HG02943 (cell line): Measurements from ENCODE around the gene DTX1.

Source experiments
- ATAC-seq: cut with Tn5 transposase; IDR thresholded peaks from one replicate; pipeline ENCODE4 v1.9.1; 2021; ENCODE audit warnings: mild to moderate bottlenecking, low read depth, moderate library complexity; ENCODE audit not compliant: unreplicated experiment

Gene DTX1

GRCh38 chr12:113054948-113055486 is 1.5 kb upstream of the DTX1 start:
- ATAC-seq: no peak

GRCh38 chr12:113055594-113056380 is 743 bp upstream of the DTX1 start:
- ATAC-seq: no peak

- ATAC-seq: no peak
Observed at GRCh38 chr12:113056381-113056630, 224 bp upstream of the DTX1 start.

GRCh38 chr12:113057565-113058485 is 1.3 kb downstream of the DTX1 start:
- no peak for ATAC-seq

GRCh38 chr12:113058553-113058952 is 2.0 kb downstream of the DTX1 start:
- no peak for ATAC-seq

GRCh38 chr12:113059071-113059595 is 2.6 kb downstream of the DTX1 start:
- no peak for ATAC-seq

- ATAC-seq: no peak
Observed at GRCh38 chr12:113060336-113060960, 3.9 kb downstream of the DTX1 start.

GRCh38 chr12:113061061-113061694 is 4.6 kb downstream of the DTX1 start:
- ATAC-seq: no peak

GRCh38 chr12:113062502-113063395 is 6.2 kb downstream of the DTX1 start:
- no peak for ATAC-seq

- no peak for ATAC-seq
Observed at GRCh38 chr12:113063396-113064350, 7.1 kb downstream of the DTX1 start.

- ATAC-seq: no peak
Observed at GRCh38 chr12:113064395-113065125, 8.0 kb downstream of the DTX1 start.

GRCh38 chr12:113065126-113066007 is 8.8 kb downstream of the DTX1 start:
- ATAC-seq: no peak

GRCh38 chr12:113066813-113067400 is 10.4 kb downstream of the DTX1 start:
- no peak for ATAC-seq

GRCh38 chr12:113067987-113068935 is 11.7 kb downstream of the DTX1 start:
- no peak for ATAC-seq

- ATAC-seq: no peak
Observed at GRCh38 chr12:113069149-113069548, 12.6 kb downstream of the DTX1 start.
